Epithelial cell of esophagus (primary cell): ENCODE data around the gene RNU1-3.
"Not testable (repeated sequence)": the region's sequence is repeated elsewhere in the genome, so short reads cannot be mapped to it uniquely, and the experiment has no call there.

Experiments
- DNase-seq: peaks from one replicate; pipeline ENCODE4 v3.0.0; 2010; ENCODE audit warnings: low read depth
- H3K4me3 ChIP-seq: 2 replicates; pipeline ENCODE4 v1.5.1; 2011; ENCODE audit warnings: mild to moderate bottlenecking, low read length, control low read depth
- TF ChIP-seq, protein P1 (sequence below): IDR thresholded peaks from 2 replicates; pipeline ENCODE4 v1.5.1; 2011; ENCODE audit warnings: low read depth, mild to moderate bottlenecking, low read length, control low read depth, inconsistent platforms; ENCODE audit not compliant: insufficient read depth; ENCODE audit errors: missing control alignments

RNU1-3 gene

DNA sequence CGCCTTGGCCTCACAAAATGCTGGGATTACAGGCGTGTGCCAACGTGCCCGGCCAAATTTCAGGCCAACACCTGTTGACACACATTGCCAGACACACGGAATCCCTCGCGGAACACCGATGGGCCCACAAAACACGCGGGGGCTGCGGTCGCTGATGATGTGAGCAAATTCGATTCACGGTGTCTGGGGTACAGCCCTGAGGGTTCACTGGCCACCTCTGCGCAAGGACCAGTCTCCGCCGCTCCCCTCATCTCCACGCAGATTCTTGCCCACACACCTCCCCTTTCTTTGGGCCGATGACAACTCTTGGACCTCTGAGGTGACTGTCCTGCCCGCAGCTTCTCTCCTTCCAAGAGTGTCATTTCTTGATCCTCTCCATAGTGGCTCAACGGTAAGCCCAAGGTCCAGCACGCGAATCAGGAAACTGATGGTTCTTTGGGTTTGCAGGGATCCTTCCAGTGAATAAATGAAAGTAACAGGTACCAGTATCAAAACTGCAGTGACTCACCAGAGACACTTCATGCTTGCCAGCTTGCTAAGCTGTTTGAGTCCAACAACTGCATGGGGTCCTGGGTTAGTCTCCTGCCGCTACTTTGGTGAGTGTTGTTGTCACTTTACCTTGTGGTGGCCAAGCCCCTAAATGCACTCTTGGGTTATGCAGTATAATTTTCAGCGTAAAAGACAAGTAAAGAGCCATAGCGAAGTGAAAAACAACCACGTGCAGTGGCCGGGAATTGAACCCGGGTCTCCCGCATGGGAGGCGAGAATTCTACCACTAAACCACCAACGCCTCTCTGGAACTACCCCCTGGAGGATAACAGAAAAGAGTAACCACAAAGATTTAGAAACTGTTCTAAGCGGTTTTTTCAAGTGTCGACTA is 11.0 kb upstream of the RNU1-3 start:
- no peak overlapping the region for H3K4me3 ChIP-seq
- peak; percentile 63 for DNase-seq
- TF ChIP-seq, protein P1, sequence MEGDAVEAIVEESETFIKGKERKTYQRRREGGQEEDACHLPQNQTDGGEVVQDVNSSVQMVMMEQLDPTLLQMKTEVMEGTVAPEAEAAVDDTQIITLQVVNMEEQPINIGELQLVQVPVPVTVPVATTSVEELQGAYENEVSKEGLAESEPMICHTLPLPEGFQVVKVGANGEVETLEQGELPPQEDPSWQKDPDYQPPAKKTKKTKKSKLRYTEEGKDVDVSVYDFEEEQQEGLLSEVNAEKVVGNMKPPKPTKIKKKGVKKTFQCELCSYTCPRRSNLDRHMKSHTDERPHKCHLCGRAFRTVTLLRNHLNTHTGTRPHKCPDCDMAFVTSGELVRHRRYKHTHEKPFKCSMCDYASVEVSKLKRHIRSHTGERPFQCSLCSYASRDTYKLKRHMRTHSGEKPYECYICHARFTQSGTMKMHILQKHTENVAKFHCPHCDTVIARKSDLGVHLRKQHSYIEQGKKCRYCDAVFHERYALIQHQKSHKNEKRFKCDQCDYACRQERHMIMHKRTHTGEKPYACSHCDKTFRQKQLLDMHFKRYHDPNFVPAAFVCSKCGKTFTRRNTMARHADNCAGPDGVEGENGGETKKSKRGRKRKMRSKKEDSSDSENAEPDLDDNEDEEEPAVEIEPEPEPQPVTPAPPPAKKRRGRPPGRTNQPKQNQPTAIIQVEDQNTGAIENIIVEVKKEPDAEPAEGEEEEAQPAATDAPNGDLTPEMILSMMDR, result no peak

DNA sequence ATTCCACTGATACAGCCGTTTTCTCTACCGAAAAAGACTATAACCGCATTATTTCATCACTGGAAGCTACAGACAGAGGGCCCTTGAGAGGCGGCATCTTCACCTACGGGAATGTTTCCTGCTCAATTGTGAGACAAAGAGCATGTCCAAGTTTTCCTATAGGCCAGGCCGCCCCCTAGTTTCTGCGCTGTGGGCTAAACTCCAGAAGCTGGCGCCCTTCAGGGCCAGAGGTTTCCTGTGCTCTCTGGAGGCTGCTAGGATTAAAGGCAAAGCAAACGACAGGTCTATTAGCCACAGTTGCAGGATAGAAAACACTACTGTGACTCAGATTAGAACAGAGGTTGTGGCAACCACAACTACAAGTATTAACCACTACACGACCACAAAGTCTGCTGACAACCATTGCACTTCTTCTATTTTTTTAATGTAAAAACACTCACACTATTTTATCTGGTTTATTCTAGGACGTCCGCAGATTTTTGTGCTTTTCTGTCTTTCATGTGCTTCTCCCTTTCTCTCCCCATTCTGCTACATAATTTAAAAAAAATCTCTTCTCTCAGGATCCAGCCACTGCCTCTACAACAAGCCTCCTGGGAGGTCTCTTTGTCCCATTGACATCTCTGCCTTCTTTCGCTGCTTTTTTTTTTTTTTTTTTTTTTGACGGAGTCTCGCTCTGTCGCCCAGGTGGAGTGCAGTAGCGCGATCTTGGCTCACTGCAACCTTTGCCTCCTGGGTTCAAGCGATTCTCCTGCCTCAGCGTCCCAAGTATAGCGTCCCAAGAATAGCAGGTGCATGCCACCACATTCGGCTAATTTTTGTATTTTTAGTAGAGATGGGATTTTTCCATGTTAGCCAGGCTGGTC is 10.1 kb upstream of the RNU1-3 start:
- peak; percentile 28 for DNase-seq

DNA sequence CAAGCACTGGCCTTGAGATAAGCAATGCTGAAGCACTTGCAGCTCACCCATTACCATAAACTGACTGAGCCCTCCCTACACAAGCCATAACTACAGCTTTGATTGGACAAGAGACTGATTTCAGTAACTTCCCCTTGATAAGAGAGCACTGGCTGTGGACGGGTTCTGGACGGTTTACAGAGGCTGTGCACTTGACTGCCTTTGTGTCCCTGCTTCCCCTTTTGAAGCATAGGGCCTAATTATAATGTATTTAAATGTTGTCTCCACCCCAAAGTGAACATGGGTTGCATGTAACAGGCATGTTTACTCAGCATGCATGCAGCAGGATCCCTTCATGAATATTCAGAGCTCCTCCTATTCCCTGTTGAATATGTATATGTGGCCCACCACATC is 8.4 kb upstream of the RNU1-3 start:
- DNase-seq, H3K4me3 ChIP-seq: not testable (repeated sequence)

More for the DNA sequence above, 10.1 kb upstream of the RNU1-3 start:
- H3K4me3 ChIP-seq, result not testable (repeated sequence)

DNA sequence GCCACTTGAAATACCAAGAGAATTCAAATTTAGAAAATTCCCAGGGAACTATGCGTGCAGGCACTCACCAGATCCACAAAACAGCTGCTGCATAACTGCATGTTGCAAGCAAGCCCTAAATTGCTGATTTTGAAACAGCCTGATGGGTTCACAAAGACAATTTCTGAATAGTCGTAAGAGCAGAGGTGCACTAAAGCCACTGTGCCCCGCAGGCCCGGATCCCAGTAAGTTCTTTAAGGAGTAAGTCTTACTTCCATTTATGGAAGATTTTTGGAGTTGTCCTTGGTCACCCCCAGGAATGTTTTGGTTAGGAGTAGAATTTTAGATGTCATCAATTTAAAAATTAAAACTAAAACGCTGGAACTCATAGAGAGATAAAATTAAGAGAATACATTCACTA is 7.2 kb upstream of the RNU1-3 start:
- DNase-seq, result not testable (repeated sequence)

DNA sequence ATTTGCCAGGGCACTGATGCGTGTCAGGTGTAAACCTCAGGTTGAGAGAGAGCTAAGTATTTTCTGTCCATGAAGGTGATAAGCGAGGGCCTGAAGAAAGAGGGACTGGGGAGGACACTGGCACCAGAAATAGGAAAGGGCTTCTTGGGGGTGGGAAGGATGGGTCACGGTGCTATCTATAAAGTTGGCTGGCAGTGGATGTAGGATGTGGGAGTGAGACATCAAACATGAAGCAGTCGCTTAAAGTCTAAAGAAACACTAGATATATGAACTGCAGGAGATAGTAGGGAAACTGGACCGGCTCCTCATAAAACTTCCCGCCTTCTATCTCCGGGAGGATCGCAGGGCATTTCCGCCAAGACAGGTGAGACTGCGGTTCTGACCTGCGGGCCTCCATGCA is 912 bp downstream of the RNU1-3 start:
- not testable (repeated sequence) for DNase-seq, H3K4me3 ChIP-seq

More for the DNA sequence above, 7.2 kb upstream of the RNU1-3 start:
- H3K4me3 ChIP-seq, result not testable (repeated sequence)

- H3K4me3 ChIP-seq, DNase-seq: not testable (repeated sequence)
Observed at GRCh38 chr1:16658234-16658633, 8.5 kb downstream of the RNU1-3 start.

- not testable (repeated sequence) for H3K4me3 ChIP-seq, DNase-seq
Observed at GRCh38 chr1:16656981-16657683, 9.6 kb downstream of the RNU1-3 start.

DNA sequence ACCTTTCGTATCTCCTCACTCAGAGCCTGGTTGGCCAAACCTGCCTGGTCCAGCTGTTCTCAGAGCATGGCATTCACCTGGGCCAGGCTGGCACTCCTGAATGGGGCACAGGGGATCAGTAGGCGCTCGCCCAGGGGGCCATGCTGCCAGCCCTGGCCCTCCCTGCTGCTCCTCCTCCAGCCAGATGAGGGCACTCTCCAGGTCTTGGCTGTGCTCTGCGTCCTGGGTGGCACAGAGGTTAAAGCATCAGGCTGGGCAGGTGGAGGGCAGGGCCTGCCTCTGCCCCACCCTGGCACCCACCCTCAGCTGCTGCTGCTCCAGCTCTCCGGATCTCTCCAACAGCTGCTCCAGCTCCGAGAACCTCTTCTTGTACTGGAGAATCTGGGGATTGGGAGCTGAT is 10.2 kb downstream of the RNU1-3 start:
- not testable (repeated sequence) for DNase-seq

DNA sequence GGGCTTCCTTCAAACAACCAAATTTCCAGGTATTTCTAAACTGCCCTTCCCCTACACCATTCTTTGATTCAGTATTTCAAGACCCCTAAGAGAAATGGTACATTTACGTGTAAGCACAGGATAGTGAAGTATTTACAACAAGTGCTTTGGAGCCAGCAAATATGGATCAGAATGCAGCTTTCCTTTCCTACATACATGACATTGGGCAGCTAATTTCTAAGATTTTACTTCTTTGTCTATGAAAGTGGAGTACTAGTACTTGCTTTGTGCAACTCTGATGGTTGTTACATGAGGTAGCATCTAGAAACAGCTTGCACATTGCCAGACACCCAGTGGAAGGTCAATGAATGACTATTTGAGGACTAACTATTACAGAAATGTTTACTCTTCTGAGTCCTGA is 15.2 kb downstream of the RNU1-3 start:
- not testable (repeated sequence) for H3K4me3 ChIP-seq, DNase-seq

More for the DNA sequence above, 10.2 kb downstream of the RNU1-3 start:
- H3K4me3 ChIP-seq, result not testable (repeated sequence)

DNA sequence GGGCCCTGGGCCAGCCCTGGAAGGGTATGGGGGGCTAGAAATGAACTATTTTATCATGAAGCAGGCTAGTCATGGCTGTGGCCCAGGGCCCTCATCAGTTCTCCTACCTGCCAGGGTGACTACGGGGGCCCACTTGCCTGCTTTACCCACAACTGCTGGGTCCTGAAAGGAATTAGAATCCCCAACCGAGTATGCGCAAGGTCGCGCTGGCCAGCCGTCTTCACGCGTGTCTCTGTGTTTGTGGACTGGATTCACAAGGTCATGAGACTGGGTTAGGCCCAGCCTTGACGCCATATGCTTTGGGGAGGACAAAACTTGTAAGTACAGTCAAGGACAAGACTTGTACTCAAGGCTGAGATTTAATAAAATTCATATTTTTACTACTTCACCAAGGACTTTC is 16.8 kb downstream of the RNU1-3 start:
- H3K4me3 ChIP-seq, DNase-seq: not testable (repeated sequence)

- not testable (repeated sequence) for DNase-seq, H3K4me3 ChIP-seq
Observed at GRCh38 chr1:16649390-16649789, 17.4 kb downstream of the RNU1-3 start.

DNA sequence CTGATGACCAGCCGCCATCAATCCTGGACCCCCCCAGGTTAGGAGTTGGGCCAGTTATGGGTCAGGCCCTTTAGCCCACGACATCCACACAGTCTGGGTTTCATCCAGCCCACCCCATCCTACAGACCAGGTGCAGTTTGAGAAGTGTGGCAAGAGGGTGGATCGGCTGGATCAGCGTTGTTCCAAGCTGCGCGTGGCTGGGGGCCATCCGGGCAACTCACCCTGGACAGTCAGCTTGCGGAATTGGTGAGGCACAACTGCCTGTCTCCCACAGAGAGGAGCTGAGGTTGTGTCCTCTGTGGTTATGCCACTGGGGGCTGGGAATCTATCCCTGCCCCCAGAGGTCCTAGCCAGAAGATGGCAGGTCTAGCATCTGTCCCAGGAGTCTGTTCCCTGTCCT is 18.0 kb downstream of the RNU1-3 start:
- DNase-seq, H3K4me3 ChIP-seq: not testable (repeated sequence)

- not testable (repeated sequence) for DNase-seq, H3K4me3 ChIP-seq
Observed at GRCh38 chr1:16648250-16648649, 18.5 kb downstream of the RNU1-3 start.

GRCh38 chr1:16647179-16648176 is 19.3 kb downstream of the RNU1-3 start:
- H3K4me3 ChIP-seq, result not testable (repeated sequence)

DNA sequence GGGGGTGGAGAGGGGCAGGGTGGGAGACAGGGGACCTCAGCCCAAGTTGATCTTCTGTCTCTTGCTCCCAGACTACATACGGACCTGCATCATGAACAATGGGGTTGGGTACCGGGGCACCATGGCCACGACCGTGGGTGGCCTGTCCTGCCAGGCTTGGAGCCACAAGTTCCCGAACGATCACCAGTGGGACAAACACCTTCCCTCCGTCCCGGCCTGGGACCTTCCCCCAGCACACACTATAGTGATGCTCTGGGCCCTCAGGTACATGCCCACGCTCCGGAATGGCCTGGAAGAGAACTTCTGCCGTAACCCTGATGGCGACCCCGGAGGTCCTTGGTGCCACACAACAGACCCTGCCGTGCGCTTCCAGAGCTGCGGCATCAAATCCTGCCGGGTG is 20.0 kb downstream of the RNU1-3 start:
- H3K4me3 ChIP-seq, DNase-seq: not testable (repeated sequence)

More at GRCh38 chr1:16647179-16648176, 19.3 kb downstream of the RNU1-3 start:
- not testable (repeated sequence) for DNase-seq

DNA sequence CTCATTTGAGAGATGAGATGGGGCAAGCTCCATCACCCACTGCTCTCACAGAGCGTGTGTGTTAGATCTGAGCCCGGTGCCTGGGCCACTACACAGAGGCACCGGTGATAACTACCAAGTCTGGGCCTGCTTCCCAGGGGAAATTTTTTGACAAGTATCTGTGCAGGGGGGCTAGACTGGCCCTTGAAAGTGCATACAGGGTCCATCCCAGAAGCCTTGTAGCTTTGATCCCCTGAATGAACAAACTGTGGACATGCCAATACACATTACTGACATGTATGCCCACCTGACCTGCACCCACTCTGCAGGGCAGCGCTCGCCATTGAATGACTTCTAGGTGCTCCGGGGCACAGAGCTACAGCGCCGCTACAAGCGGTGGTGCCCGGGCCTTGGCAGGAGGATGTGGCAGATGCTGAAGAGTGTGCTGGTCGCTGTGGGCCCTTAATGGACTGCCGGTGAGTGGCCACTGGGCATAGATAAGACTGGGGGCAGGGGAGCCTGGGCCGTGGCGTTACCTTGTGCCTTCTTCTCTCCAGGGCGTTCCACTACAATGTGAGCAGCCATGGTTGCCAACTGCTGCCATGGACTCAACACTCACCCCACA is 20.6 kb downstream of the RNU1-3 start:
- not testable (repeated sequence) for H3K4me3 ChIP-seq, DNase-seq
